GM21576 (cell line): ENCODE data around the gene CAPN8.

Source experiments
- ATAC-seq: cut with Tn5 transposase; IDR thresholded peaks from one replicate; pipeline ENCODE4 v1.9.1; 2021; ENCODE audit warnings: mild to moderate bottlenecking, moderate library complexity; ENCODE audit not compliant: unreplicated experiment

The CAPN8 gene

DNA sequence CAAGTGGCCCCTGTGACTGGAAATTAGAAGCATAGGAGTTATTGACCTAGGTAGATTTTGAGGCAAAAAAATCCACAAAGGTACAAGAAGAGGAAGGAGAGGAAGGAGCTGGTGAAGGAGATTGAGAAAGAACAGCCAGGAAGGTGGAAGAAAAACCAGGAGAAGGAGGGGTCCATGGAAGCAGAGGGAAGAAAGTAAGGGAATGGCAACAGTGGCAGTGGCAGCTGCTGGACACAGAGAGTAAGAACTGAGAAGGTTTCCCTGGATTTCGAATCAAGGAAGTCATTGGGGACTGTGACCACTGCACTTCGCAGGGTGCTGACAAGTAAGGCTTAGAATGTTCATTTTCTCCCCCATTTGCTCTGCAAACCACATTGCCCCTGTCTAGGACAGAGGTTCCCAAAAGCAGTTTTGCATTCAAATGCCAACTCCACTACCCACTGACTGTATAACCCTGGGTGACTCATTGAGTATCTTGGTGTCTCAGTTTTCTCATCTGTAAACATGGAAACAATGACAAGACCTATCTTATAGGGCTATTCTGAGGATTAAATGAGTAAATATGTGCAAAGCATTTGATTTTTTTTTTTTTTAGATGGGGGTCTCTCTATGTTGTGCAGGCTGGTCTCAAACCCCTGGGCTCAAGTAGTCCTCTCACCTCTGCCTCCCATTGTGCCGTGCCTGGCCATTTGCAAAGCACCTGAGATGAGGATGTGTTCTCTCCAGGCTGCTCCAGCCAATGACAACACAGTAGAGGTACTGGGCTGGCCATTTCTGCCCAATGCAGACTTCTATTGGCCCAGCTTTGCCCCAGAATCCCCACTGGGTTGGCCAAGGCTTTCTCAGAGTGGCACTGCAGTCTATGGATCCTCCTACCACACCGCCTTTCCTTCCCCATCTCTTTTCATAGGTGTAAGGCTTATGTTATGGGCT is 37.5 kb upstream of the CAPN8 start:
- no peak for ATAC-seq

DNA sequence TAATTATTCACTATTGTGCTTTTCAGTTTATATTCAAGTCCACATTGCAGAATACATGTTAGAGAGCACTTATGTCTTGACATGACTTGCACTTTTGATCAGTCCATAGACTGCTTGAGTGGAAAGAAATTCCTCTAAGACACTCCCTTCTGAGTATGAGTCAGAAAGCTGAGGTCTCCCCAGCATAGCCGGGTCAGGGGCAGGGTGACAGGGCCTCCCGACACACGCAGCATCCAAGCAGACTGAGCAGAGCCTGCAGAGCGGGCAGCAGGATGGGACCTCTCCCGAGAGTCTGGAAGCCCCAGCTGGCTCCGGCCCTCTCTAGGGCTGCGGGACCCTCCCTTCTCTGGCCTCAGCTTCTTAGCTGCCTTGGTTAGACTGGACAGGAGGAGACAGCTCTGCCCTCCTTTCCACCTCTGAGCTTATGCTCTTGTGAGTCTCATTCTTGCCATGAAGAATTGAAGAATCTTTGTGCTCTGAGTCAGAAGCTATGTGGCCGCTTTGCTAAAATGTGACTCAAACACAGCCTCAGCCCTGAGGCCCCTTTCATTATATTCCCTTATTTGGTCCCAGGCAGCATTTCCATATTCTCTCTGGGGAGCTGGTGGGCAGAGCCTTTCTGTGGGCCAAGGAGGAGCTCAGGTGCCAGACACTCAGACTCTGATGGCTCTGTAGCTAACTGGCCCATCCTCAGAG is 35.6 kb upstream of the CAPN8 start:
- no peak for ATAC-seq

DNA sequence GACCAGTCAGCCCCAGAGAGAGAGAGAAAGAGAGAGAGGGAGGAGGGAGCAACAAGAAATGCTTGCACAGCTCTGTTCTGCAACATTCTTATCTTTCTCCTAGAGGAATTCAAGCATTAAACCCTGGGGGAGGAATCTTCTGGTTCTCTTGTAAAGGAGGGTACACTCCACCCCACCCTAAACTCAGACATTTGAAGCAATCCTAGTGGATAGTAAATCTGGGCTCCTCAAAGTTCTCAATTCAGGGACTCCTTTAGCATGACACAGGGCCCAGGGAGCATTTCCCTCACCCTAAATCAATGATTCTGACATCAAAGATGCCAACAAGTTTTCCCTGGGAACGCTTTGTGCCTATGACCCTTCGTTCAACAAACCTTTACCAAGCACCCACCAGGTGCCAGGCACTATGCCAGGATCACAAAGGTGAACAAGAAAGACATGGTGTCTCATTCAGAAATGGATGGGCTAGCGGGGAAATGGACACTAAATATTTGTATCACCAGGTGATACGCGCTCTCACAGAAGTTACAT is 35.0 kb upstream of the CAPN8 start:
- ATAC-seq: no peak

GRCh38 chr1:223695941-223696340 is 30.4 kb upstream of the CAPN8 start:
- no peak for ATAC-seq

GRCh38 chr1:223695014-223695548 is 29.6 kb upstream of the CAPN8 start:
- no peak for ATAC-seq

DNA sequence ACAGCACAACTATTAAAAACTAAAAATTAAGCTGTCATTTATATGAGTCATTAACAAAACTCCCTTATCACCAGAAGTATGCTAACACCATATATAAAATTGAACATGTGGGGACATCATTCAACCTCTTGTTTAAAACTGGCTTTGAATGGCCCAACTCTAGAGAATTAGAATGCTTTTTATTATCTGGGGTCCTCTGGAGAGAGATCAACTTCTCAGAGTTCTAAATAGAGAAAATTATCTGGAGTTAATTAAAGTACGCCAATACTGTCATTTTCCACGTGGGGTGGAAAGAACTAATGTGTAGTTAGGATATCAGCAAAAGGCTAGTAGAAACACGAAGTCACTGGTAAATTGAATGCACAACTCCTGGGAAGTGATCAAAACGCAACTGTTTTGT is 25.6 kb upstream of the CAPN8 start:
- no peak for ATAC-seq

- no peak for ATAC-seq
Observed at GRCh38 chr1:223684488-223684792, 18.9 kb upstream of the CAPN8 start.

DNA sequence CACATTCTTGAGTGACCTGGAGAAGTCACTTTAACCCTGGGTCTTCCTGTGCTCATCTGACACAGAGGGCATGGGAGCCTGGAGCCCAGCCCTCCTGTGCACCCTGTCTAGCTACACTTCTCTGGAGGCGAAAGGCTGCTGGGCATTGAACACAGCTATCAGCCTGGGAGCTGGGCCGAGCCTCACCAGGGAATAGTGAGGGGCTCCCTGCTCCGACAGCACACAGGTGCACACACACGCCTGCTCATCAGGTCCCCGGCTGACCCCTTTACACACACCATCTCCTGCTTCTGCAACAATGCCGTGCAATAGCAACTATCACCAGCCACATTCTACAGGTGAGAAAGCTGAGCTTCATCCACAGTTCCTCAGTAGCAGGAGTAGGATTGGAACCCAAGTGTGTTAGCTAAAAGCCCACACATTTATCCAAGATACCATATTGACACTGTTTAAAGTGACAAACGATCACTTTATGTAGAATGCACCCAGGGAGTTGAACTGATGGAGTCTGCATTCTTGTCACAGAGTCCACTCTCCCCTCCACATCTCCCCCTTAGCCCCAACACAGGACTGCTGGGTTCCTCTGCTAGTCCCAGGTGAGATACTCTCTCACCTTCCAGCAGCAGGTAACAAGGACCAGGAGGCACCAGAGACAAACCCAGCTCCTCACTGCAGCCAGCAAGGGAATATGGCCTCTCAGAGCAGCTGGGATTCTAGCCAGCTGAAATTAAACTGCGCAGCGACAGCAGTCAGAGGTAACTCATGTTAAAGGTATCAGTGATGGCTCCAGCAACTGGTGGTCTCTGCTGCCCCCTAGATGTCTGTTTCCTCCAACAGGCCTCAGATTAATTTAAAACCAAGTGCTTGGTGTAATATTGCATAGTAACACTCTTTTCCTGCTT is 18.3 kb upstream of the CAPN8 start:
- ATAC-seq: no peak

DNA sequence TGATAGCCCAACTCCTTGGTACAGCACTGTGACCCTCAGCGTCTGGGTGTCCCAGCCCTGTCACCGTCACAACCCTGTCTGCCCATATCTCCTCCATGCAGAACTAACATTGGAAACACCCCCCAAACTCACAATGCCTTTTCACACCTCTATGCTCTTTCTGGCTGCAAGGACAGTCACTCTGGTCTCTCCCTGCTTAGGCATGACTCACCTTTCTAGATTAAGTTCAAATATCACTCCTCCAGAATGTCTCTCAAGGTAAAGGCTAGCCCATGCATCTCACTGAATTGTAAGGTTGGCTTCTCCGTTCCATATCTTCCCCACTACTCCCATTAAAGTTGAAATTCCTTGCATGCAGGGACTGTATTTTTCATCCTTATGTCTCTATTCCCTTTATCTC is 17.0 kb upstream of the CAPN8 start:
- no peak for ATAC-seq

DNA sequence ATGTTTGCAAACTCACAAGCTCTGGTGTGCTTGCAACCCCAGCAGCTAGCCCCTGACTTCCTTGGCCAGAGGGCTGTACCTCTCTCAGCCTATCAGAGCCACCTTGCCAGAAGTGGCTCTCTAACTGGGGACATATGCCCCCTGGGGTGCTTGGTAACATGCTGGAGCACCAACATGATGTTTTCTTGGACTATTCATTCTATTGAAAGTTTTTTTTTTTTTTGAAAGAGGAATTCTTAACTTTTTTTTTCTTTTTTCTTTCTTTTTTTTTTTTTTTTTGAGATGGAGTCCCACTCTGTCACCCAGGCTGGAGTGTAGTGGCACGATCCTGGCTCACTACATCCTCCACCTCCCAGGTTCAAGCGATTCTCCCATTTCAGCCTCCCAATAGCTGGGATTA is 14.7 kb upstream of the CAPN8 start:
- ATAC-seq: no peak

DNA sequence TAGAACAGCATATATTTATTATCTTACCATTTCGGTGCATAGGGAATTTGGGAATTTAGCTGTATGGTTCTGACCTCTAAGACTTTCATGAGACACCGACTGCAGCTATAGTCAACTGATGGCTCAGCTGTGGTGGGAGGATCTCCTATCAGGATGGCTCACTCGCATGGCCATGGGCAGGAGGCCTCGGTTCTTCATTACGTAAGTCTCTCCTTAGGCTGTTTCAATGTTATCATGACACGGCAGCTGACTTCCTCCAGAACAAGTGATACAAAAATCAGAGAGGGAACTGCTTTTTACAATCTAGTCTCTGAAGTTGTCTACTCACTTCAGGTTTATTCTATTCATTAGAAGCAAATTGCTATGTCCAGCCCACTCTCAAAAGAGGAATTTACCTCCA is 13.3 kb upstream of the CAPN8 start:
- ATAC-seq: no peak

DNA sequence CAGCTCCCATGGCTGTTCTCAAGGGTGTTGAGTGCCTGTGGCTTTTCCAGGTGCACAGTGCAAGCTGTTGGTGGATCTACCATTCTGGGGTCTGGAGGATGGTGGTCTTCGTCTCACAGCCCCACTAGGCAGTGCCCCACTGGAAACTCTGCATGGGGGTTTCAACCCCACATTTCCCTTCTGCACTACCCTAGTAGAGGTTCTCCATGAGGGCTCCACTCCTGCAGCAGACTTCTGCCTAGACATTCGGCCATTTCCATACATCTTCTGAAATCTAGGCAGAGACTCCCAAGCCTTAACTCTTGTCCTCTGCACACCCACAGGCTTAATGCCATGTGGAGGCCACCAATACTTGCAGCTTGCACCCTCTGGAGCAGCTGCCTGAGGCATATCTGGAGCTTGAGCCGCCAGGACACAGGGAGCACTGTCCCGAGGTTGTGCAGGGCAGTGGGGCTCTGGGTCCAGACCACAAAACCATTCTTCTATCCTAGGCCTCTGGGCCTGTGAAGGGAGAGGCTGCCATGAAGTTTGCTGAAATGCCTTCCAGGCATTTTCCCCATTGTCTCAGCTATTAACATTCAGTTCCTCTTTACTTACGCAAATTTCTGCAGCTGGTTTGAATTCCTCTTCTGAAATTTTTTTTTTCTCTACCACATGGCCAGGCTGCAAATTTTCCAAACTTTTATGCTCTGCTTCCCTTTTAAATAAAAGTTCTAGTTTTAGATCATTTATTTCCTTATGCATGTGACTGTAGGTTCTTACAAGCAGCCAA is 8.8 kb upstream of the CAPN8 start:
- no peak for ATAC-seq

DNA sequence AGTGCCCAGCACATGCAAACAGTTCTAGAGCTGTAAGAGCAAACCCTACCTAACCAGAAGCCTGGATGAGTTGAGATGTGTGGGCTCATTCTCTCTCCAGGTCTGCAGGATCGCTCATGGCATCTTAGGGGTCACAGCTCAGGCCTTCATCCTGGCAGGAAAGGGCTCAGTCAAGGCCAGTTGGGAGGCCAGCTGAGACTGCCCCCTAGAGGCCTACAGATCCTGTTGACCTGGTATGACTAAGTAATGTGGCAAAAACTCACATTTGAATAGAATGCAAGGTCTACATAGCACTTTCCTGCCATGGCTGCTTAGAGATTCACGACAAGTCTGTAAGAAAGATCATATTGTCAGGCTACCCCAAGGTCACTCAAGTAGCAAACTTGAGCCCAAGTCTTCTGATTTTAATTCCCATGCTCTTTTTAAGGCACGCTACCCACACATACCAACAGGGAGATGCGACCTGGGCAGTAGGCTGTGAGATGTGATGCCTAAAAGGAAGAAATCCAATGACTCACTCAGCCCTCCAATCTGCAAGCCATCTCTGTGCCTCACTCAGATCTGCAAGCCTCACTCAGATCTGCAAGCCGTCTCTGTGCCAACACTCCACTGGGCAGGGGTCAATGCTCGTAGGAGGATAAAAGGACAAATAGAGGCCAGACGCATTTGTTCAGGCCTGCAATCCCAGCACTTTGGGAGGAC is 5.1 kb upstream of the CAPN8 start:
- ATAC-seq: no peak

DNA sequence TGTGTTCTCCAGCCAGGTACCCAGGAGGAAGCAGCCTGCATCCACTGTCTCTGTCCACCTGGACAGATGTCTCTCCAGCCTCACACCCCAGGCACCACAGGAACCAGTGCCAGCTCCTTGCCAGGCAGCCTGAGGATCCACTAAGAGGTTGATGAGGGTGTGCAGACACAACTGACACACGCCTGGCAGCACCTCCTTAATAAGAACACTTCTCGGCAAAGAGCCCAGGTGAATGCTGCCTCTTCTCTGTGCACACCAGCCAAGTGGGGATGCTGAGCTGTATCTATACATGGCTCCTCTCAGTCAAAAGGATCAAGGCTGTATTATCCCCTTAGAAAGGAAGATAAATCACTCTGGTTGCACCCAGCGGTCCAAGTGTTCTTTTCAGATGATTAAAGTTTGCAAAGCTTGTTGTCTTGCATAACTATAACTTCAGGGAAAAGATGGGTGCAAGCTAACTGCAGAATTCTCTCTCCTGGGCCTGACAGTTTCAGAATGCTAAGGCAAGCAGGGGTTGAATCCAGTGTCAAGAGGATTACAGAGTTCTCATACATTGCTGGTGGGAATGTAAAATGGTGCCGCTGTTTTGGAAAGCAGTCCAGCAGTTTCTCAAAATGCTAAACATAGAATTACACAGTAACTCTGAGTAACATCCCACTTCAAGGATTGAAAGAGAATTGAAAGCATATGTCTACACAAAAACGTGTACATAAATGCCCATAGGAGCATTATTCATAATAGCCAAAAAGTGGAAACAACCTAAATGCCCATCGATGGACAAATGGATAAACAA is 3.7 kb upstream of the CAPN8 start:
- ATAC-seq: no peak

DNA sequence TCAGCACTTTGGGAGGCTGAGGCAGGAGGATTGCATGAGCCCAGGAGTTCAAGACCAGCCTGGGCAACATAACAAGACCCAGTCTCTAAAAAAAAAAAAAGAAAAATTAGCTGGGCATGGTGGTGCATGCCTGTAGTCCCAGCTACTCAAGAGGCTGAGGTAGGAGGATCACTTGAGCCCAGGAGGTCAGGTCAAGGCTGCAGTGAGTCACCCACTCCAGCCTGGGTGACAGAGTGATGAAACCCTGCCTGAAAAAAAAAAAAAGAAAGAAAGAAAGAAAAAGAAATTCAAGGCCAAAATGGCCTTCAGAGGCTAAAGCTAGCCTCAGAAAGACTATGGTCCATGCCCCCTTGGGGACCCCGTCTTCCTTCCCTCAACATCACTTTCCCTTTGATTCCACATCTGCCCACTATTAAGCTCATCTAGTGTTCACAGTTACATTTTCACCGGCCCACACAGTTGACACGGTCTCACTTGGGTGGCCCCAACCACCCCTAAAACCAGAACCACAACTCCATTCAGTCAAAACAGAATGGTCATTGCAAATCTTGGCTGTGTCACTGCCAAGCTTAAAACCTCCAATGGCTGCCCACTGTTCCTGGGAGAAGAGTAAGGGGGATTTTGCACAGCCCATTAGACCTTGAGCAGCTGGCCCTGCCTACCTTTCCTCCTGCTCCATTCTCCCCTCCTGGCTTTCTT is 2.1 kb upstream of the CAPN8 start:
- no peak for ATAC-seq

DNA sequence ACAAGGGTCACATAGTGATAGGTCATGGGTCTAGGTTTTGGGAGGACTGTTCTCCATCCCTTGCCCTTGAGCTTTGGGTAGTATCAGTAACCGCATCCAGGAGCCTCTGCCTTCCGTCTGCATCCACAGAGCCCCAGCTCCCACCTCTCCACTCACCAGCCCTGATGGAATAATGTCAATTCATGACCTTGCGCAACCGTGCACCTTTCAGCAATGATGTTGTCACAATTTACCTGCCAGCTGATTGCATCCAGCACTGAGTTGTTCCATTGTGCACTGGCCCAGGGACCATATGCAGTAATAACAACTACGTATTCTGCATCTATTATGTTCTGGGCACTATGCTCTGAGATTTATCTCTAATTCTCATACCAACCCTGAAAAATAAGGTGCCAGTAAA is 1.4 kb downstream of the CAPN8 start:
- ATAC-seq: no peak

DNA sequence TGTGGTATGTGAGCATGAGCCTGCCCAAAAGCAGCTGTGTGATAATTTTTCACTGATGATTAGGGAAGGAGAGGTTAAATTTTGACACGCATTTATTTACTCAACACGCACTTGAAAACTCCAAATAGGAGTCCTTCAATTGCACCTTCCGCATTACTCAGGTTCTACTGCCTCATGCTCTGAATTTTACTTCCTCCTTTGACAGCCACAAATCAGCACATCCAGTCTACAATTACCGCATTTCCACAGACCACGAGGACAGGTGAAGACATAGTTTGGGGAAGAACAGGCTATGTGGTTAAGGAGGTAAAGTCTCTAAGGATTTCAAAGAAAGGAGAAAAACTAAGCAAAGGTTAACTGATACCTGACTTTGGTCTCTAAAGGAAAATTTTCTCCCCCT is 2.6 kb downstream of the CAPN8 start:
- ATAC-seq: no peak

DNA sequence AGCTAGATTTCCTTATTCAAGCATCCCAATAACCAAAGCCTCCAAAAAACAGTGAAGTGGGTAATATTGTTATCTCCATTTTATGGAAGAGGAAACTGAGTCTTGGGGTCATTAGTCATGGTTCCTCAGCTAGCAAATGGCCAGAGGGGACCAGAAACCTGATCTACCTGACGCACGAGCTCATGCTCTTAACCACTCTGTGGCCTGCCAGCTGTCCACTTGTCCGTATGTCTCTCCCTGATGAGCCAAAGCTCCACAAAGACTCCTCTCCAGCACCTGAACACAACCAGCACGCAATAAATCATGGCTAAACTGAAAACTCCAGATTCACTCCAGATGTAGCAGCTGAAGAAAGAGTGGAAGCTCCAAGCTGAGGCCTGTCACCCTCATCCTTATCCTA is 5.8 kb downstream of the CAPN8 start:
- ATAC-seq: no peak
